PFSK-1 (cell line): ENCODE results near the gene SENP7.

Experiments
- FOXP2 ChIP-seq: optimal IDR thresholded peaks from 2 replicates; pipeline ENCODE3; 2011; ENCODE audit warnings: borderline replicate concordance, control low read depth, inconsistent platforms; ENCODE audit not compliant: insufficient read depth; ENCODE audit errors: extremely low read length, extremely low read depth
- POLR2AphosphoS5 ChIP-seq: IDR thresholded peaks from 2 replicates; pipeline ENCODE4 v1.6.1; 2012; ENCODE audit warnings: low read depth, mild to moderate bottlenecking, control low read depth, low read length, moderate library complexity
- REST ChIP-seq, 2 experiments: IDR thresholded peaks; 2 replicates each; pipeline versions ENCODE4 v1.6.1 to v1.8.0; 2011 to 2012; ENCODE audit warnings: low read depth in 2 of 2, low read length in 2 of 2, control low read depth in 1 of 2, inconsistent platforms in 1 of 2, mild to moderate bottlenecking in 1 of 2, moderate library complexity in 1 of 2; ENCODE audit not compliant: insufficient read depth in 1 of 2
- SIN3A ChIP-seq: IDR thresholded peaks from 2 replicates; pipeline ENCODE4 v1.6.1; 2012; ENCODE audit warnings: mild to moderate bottlenecking, low read length, moderate library complexity, borderline replicate concordance; ENCODE audit not compliant: insufficient read depth
- TAF1 ChIP-seq: IDR thresholded peaks from 2 replicates; pipeline ENCODE4 v1.6.1; 2012; ENCODE audit warnings: low read length, control low read depth, borderline replicate concordance; ENCODE audit not compliant: insufficient read depth

The SENP7 gene

GRCh38 chr3:101519685-101520365 is 6.8 kb upstream of the SENP7 start:
- TF ChIP-seq FOXP2 (no peak), POLR2AphosphoS5 (no peak), REST (IDR thresholded peaks at IDR 0.05; ENCODE audit: insufficient read depth in 1 of 2, low read depth in 2 of 2, low read length in 2 of 2) (no peak), TAF1 (no peak), SIN3A (no peak)

GRCh38 chr3:101518421-101518871 is 5.4 kb upstream of the SENP7 start:
- TF ChIP-seq REST (IDR thresholded peaks at IDR 0.05; ENCODE audit: insufficient read depth in 1 of 2, low read depth in 2 of 2, low read length in 2 of 2) = no peak
- TF ChIP-seq SIN3A = no peak
- no peak for TF ChIP-seq FOXP2
- TF ChIP-seq POLR2AphosphoS5 = no peak
- no peak for TF ChIP-seq TAF1

GRCh38 chr3:101513419-101513986 is 491 bp upstream of the SENP7 start:
- TF ChIP-seq FOXP2 = no peak
- TF ChIP-seq SIN3A = no peak
- no peak for TF ChIP-seq REST (IDR thresholded peaks at IDR 0.05; ENCODE audit: insufficient read depth in 1 of 2, low read depth in 2 of 2, low read length in 2 of 2)
- TF ChIP-seq TAF1 = no peak
- TF ChIP-seq POLR2AphosphoS5 = no peak; the same call in 1 of the 2 replicates

GRCh38 chr3:101512396-101512645 is 691 bp downstream of the SENP7 start:
- TF ChIP-seq REST (IDR thresholded peaks at IDR 0.05; ENCODE audit: insufficient read depth in 1 of 2, low read depth in 2 of 2, low read length in 2 of 2) (no peak), SIN3A (no peak), POLR2AphosphoS5 (no peak), FOXP2 (no peak), TAF1 (no peak)

- TF ChIP-seq REST (IDR thresholded peaks at IDR 0.05; ENCODE audit: insufficient read depth in 1 of 2, low read depth in 2 of 2, low read length in 2 of 2) (no peak), FOXP2 (no peak), SIN3A (no peak), POLR2AphosphoS5 (no peak), TAF1 (no peak)
Observed at GRCh38 chr3:101509811-101510210, 3.2 kb downstream of the SENP7 start.
